ENCODE results near the gene AUH. TPM values are rescaled to one million over a fixed set of nuclear protein-coding genes. Genes with fewer than 3 reads are reported as not detected.

Gene AUH
- total RNA-seq, 1 donor from 2014 or later, result 24.9 TPM

GRCh38 chr9:91307279-91307678, 54.4 kb downstream of the AUH start:
- no peak for TF ChIP-seq CTCF (IDR thresholded peaks at IDR 0.05; ENCODE audit: unreplicated experiment)
- no peak for DNase-seq (ENCODE audit: low spot score, unreplicated experiment)
- H3K27ac Mint-ChIP-seq, result no peak overlapping the region
- H3K36me3 Mint-ChIP-seq (ENCODE audit: insufficient read depth), result peaks cover 9% of the 10 kb centered on the region
- no peak overlapping the region for H3K4me3 Mint-ChIP-seq (ENCODE audit: low read depth)
- H3K9me3 Mint-ChIP-seq (ENCODE audit: low read depth), result peaks cover 6% of the 10 kb centered on the region
- H3K27me3 Mint-ChIP-seq, result no peaks in the 10 kb centered on the region
- H3K4me1 Mint-ChIP-seq (ENCODE audit: low read depth), result no peaks in the 10 kb centered on the region

DNA sequence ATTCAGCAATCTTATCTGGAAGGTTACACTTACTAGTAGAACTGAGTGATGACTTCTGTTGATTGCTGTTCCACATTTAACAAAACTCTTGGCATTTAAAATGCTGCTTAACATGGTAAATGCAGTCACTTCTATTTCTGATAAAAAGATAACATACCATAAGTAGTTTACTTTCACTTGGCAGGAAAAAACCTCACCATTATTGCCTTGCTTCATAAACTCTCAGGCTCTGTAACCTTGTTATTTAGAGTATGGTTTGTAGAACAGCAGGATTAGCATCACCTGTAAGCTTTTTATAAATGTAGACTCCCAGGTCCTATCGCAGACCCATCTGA, 55.5 kb downstream of the AUH start:
- H3K9me3 Mint-ChIP-seq (ENCODE audit: low read depth), result peaks cover 6% of the 10 kb centered on the region
- TF ChIP-seq CTCF (IDR thresholded peaks at IDR 0.05; ENCODE audit: unreplicated experiment), result no peak
- no peak overlapping the region for H3K4me3 Mint-ChIP-seq (ENCODE audit: low read depth)
- no peaks in the 10 kb centered on the region for H3K4me1 Mint-ChIP-seq (ENCODE audit: low read depth)
- no peak overlapping the region for H3K27ac Mint-ChIP-seq
- H3K27me3 Mint-ChIP-seq, result no peaks in the 10 kb centered on the region
- H3K36me3 Mint-ChIP-seq (ENCODE audit: insufficient read depth), result peaks cover 9% of the 10 kb centered on the region
- no peak for DNase-seq (ENCODE audit: low spot score, unreplicated experiment)

- no peak for DNase-seq (ENCODE audit: low spot score, unreplicated experiment)
- no peak for TF ChIP-seq CTCF (IDR thresholded peaks at IDR 0.05; ENCODE audit: unreplicated experiment)
- peaks cover 6% of the 10 kb centered on the region for H3K9me3 Mint-ChIP-seq (ENCODE audit: low read depth)
- H3K4me1 Mint-ChIP-seq (ENCODE audit: low read depth), result no peaks in the 10 kb centered on the region
- no peak overlapping the region for H3K27ac Mint-ChIP-seq
- H3K4me3 Mint-ChIP-seq (ENCODE audit: low read depth), result no peak overlapping the region
- no peaks in the 10 kb centered on the region for H3K27me3 Mint-ChIP-seq
- H3K36me3 Mint-ChIP-seq (ENCODE audit: insufficient read depth), result peaks cover 9% of the 10 kb centered on the region
Measured at GRCh38 chr9:91305596-91306295, 56.0 kb downstream of the AUH start.

DNA sequence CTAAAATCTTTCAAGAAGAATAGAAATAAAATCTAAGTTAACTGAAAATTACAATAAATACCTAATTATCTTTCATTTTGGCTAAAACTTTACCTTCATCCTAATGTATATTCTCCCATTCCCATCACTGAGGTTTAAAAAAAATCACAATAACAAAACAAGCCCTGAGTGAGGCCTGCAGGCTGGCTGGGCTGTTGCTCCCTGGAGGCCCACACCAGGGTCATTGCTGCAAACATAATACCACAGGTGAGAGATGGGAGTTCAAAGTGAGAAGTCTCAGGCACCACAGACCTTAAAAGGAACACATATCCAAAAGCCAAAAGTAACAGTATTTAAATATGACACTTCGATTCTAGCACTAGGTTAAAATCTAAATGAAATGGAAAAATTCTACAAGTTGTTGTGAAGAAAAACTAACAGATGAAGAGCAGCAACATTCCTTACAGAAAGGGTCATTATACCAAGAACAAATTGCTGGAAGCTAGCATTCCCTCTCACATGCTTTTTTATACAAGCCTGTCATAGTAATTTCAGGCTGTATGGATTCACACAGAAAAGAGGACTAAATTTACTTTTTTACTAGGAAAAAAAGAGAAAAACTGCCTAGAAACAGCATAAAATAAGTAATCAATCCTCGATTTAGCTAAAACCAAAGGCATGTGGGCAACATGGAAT, 57.8 kb downstream of the AUH start:
- TF ChIP-seq CTCF (IDR thresholded peaks at IDR 0.05; ENCODE audit: unreplicated experiment), result no peak
- Mint-ChIP-seq H3K27ac (no peak overlapping the region), H3K27me3 (no peaks in the 10 kb centered on the region), H3K4me3 (ENCODE audit: low read depth) (no peak overlapping the region), H3K4me1 (ENCODE audit: low read depth) (peaks cover 12% of the 10 kb centered on the region), H3K36me3 (ENCODE audit: insufficient read depth) (peaks cover 3% of the 10 kb centered on the region), H3K9me3 (ENCODE audit: low read depth) (no peaks in the 10 kb centered on the region)
- no peak for DNase-seq (ENCODE audit: low spot score, unreplicated experiment)

DNA sequence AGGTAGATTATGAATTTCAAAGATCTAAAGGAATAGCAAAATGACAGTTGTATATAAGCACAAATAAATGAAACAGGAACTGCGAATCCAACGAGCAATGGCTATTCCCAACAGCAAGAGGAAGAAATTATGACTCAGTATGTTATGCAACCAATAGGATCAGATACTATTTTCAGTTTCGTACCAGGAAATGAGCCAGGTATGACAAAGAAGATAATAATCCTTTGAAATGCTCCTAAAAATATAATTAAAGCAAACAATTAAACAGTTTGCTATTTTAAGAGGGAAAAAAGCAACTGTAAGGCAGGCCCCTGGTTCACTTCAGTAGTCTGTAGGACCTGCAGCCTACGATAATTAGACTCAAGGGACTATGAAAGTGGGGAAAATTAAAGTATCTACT, 58.9 kb downstream of the AUH start:
- Mint-ChIP-seq H3K27me3 (no peaks in the 10 kb centered on the region), H3K4me3 (ENCODE audit: low read depth) (no peak overlapping the region), H3K9me3 (ENCODE audit: low read depth) (no peaks in the 10 kb centered on the region), H3K4me1 (ENCODE audit: low read depth) (peaks cover 12% of the 10 kb centered on the region), H3K36me3 (ENCODE audit: insufficient read depth) (peaks cover 3% of the 10 kb centered on the region), H3K27ac (no peak overlapping the region)
- TF ChIP-seq CTCF (IDR thresholded peaks at IDR 0.05; ENCODE audit: unreplicated experiment), result no peak
- DNase-seq (ENCODE audit: low spot score, unreplicated experiment), result no peak

Measured in progenitor cell of endocrine pancreas (in vitro differentiated cells).